Fibroblast of lung (primary cell): ENCODE measurements around the gene MT1B.

ENCODE experiments used
- CTCF ChIP-seq, 2 donors: IDR thresholded peaks in 1 of 2; conservative IDR thresholded peaks in 1 of 2; 1 replicate in 1 of 2; 2 replicates in 1 of 2; pipeline ENCODE4 v1.5.1; 2011 to 2012; ENCODE audit warnings: low read length in 2 of 2, control low read depth in 1 of 2, inconsistent platforms in 1 of 2, low read depth in 1 of 2, mild to moderate bottlenecking in 1 of 2
- EZH2 ChIP-seq: IDR thresholded peaks from 2 replicates; pipeline ENCODE4 v1.5.1; 2012; ENCODE audit warnings: low read length, control low read depth, mild to moderate bottlenecking; ENCODE audit errors: missing control alignments

GRCh38 chr16:56641166-56641565, 10.5 kb upstream of the MT1B start:
- TF ChIP-seq CTCF (conservative IDR thresholded peaks at IDR 0.05 in 1 of 2, IDR thresholded peaks at IDR 0.05 in 1 of 2; ENCODE audit: low read depth in 1 of 2, low read length in 2 of 2) = no peak
- TF ChIP-seq EZH2 = no peak
